NCI-H1436 (cell line): ENCODE results near the gene ATXN1.
"Not testable (repeated sequence)": the region's sequence is repeated elsewhere in the genome, so short reads cannot be mapped to it uniquely, and the experiment has no call there.

Source experiments
- DNase-seq: peaks from one replicate; lab custom pipeline; 2025; lab: John Stamatoyannopoulos, UW

Gene ATXN1

GRCh38 chr6:16615215-16615614 lies 146.0 kb downstream of the ATXN1 start:
- not testable (repeated sequence) for DNase-seq

GRCh38 chr6:16614143-16614542 lies 147.1 kb downstream of the ATXN1 start:
- not testable (repeated sequence) for DNase-seq

- DNase-seq: not testable (repeated sequence)
Observed at GRCh38 chr6:16613504-16613903, 147.8 kb downstream of the ATXN1 start.

GRCh38 chr6:16608444-16608843 lies 152.8 kb downstream of the ATXN1 start:
- no peak for DNase-seq

GRCh38 chr6:16602035-16602434 lies 159.2 kb downstream of the ATXN1 start:
- DNase-seq: no peak

GRCh38 chr6:16600701-16601100 lies 160.6 kb downstream of the ATXN1 start:
- no peak for DNase-seq

GRCh38 chr6:16600026-16600425 lies 161.2 kb downstream of the ATXN1 start:
- no peak for DNase-seq

GRCh38 chr6:16596616-16597331 lies 164.5 kb downstream of the ATXN1 start:
- peak; percentile 64 for DNase-seq

GRCh38 chr6:16595514-16596120 lies 165.6 kb downstream of the ATXN1 start:
- DNase-seq: no peak

GRCh38 chr6:16594849-16595248 lies 166.4 kb downstream of the ATXN1 start:
- no peak for DNase-seq

- DNase-seq: no peak
Observed at GRCh38 chr6:16592223-16592911, 168.9 kb downstream of the ATXN1 start.

GRCh38 chr6:16591396-16592222 lies 169.7 kb downstream of the ATXN1 start:
- DNase-seq: no peak

- no peak for DNase-seq
Observed at GRCh38 chr6:16585805-16586204, 175.5 kb downstream of the ATXN1 start.

- no peak for DNase-seq
Observed at GRCh38 chr6:16583144-16583762, 178.0 kb downstream of the ATXN1 start.

- no peak for DNase-seq
Observed at GRCh38 chr6:16582446-16583143, 178.7 kb downstream of the ATXN1 start.

- DNase-seq: no peak
Observed at GRCh38 chr6:16578695-16579285, 182.5 kb downstream of the ATXN1 start.

GRCh38 chr6:16576451-16577368 lies 184.6 kb downstream of the ATXN1 start:
- DNase-seq: no peak

- DNase-seq: no peak
Observed at GRCh38 chr6:16575655-16576054, 185.6 kb downstream of the ATXN1 start.

- DNase-seq: no peak
Observed at GRCh38 chr6:16572943-16573342, 188.3 kb downstream of the ATXN1 start.

- no peak for DNase-seq
Observed at GRCh38 chr6:16572317-16572716, 188.9 kb downstream of the ATXN1 start.
